NCI-H2171 (cell line): Measurements from ENCODE around the gene JUND.

Experiments
- DNase-seq: peaks from one replicate; lab custom pipeline; 2025; lab: John Stamatoyannopoulos, UW

The JUND gene

GRCh38 chr19:18290302-18291018, 9.0 kb upstream of the JUND start:
- no peak for DNase-seq

DNA sequence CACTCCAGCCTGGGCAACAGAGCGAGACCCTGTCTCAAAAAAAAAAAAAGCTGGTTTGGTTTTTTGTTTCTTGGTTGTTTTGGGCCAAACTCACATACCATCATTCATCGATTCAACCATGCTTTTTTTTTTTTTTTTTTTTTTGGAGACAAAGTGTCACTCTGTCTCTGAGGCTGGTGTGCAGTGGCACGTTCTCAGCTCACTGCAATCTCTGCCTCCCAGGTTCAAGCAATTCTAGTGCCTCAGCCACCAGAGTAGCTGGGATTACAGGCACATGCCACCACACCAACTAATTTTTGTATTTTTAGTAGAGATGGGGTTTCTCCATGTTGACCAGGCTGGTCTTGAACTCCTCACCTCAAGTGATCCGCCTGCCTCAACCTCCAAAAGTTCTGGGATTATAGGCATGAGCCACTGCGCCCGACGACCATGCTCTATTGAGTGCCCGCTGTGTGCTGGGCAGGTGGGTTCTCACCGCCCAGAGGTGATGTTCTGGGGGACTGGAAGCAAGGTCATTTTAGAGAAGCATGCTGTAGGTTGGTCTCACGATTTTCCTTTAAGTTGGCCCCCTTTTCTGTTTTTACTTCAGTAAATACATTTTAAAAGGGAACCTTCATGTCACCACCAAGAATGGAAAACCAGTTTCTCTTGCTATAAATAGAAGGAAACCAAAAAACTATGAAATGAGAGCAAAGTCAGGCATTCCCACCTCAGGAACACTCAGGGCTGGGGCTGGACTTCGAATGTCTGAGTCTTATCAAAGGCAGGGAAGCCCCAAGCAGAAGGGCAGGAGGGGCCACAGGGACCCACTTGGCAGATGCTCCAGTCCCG, 8.3 kb upstream of the JUND start:
- no peak for DNase-seq

GRCh38 chr19:18287836-18288772, 6.7 kb upstream of the JUND start:
- DNase-seq = no peak

- no peak for DNase-seq
Measured at GRCh38 chr19:18286973-18287635, 5.7 kb upstream of the JUND start.

GRCh38 chr19:18284712-18285360, 3.4 kb upstream of the JUND start:
- no peak for DNase-seq

- DNase-seq = no peak
Measured at GRCh38 chr19:18283338-18283737, 1.9 kb upstream of the JUND start.

GRCh38 chr19:18282788-18283141, 1.3 kb upstream of the JUND start:
- DNase-seq = no peak

DNA sequence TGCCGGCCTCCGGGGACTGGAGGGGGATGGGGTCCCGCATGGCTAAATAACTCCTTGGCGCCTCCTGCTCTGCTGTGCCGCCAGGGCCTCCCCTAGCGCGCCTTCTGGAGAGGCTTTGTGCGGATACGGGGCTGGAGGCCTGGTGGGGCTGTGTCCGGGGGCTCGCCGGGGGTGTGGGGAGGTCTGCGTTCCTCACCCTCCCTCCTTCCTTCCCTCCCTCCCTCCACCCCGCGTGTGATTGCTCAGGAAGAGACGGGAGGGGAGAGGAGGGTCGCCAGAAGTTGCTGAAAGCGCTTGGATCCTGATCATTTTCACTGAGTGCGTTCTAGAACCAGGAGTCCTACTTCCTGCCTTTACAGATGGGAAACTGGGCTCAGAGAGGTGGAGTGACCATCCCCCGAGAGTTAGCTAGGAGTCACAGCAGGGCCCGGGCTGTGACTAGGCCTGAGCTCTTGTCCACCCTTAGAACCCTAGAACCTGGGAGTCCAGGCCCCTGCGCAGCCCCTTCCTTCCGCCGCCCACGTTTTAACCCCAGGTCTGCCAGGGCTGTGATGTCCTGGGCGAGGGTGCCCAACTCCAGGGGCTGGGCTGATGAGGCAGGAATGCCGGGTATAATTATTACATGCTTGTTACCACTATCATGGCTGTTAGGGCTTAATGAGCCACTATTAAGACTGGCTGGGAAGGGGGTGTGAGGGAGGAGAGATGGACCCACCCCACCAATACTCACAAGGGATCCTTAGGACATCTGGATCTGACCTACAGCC, 782 bp upstream of the JUND start:
- DNase-seq = no peak

DNA sequence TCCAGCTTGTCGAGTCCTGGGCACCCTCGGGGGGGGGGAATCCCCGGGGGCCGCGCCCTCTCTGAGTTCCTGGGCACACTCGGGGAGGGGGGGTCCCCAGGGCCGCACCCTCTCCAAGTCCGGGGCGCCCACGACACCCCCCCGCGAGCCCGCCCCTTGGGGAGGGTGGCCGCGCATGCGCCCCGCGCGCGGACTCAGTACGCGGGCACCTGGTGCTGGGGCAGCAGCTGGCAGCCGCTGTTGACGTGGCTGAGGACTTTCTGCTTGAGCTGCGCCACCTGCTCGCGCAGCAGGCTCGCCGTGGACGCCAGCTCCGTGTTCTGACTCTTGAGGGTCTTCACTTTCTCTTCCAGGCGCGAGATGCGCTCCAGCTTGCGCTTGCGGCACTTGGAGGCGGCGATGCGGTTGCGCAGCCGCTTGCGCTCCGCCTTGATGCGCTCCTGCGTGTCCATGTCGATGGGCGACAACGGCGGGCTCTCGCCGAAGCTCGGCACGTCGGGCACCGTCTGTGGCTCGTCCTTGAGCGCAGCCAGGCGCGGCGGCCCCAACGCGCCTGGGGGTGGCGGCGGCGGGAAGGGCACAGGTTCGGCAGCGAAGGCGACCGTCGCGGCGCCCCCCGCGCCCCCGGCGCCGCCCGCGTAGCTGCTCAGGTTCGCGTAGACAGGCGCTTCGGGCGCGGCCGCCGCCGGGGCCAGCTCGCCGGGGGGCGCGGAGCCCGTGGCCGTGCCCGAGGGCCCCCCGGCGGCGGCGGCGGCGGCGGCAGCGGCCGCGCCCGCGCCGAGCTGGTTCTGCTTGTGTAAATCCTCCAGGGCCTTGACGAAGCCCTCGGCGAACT, 958 bp downstream of the JUND start:
- DNase-seq = peak; percentile 87

DNA sequence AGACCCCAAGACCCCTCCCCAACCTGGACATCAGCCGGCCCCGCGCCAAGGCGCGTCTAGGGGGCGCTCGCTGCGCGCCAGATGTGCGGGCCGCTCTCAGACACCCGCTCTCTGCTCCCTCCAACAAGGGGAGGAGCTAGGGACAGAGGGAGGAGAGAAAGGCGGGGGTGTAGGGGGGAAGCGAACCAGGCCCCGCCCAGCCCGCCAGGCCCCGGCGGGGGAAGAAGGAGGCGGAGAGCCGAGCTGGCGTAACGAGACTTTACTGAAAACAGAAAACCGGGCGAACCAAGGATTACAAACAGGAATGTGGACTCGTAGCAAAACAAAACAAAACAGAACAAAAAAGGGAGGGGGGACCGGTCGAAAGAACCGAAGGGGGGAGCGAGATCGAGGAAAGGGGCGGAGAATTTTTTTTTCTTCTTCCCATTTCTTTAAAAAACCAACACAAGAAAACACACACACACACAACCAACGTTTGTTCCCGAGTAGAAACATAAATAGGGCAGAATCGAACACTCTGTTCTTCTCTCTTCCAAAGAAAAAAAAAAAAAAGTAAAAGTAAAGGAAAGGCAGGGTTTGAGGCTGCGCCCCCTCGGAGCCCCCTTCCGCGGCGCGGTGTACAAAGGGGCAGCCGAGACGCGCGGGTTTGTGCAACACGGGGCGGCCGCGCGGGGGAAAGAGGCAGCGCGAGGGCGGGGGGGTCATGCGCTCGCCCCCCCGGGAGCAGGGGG, 1.7 kb downstream of the JUND start:
- peak; percentile 93 for DNase-seq

DNA sequence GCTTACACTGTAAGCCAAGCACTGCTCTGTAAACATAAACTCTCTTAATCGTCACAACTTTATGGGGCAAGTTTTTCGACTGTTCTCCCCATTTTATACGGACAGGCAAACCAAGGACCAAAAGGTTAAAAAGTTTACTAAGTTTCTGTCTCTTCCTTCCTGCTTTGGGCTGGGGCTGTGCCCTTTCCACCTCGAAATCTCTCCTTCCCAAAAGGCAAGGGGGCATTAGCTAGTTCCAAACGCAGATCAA, 2.2 kb downstream of the JUND start:
- no peak for DNase-seq

DNA sequence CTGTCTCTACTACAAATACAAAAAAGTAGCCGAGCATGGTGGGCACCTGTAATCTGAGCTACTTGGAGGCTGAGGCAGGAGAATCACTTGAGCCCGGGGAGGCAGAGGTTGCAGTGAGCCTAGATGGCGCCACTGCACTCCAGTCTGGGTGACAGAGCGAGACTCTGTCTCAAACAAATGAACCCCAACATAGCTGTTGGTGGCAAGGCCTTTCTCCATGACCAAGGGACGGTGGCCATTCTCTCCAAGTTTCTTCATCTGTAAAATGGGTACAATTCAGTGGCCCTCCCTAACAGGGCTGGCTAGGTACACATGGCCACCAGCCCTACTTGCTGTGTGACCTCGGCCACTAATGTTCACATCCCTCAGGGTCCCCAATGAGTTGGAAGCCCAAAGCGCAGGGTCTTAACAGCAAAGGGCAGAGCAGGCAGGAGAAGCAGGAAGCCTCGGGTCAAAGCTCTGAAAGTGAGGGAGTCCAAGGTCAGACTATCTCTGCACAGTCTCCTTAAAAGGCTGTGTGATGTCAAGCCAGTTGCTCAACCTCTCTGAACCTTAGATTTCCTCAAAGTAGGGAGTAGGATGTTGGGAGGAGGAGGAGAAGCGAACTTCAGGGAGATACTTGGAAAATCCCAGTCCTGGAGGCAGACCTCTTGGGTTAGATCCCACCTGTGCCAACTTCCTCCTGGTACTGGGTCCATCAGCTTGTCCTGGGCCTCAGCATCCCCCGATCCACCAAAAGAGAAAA, 2.7 kb downstream of the JUND start:
- no peak for DNase-seq

- DNase-seq = no peak
Measured at GRCh38 chr19:18274781-18275356, 6.6 kb downstream of the JUND start.

DNA sequence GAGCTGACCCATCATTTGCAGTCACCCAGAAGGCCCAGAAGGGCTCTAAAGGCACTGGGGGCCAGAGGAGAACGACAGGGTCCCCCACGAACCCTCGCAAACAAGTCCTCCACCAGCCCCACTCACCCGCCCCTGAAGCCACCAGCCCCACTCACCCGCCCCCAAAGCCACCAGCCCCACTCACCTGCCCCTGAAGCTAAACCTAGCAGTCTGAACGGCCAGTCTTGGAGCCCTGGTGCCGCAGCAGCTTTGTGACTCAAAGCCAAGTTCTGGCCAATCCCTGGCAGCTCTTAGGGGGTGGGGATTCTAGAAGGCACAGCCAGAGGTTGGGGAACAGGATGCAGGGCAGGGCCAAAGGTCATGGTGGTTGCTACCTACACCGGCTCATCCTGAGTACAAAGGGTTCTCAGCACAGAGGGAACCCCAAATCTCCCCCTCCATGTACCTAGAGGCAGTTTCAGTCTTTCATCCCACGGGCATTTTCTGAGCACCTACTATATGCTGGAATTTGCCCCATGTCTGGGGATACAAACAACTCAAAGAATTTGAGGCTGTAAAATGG, 7.1 kb downstream of the JUND start, which contains the start of gene IQCN:
Gene IQCN (minus strand): TSS at position 234 of the 562 bp plus-strand sequence. CDS start 4,974 bp downstream, outside the sequence.
- DNase-seq = no peak

- no peak for DNase-seq
Measured at GRCh38 chr19:18273561-18274218, 7.7 kb downstream of the JUND start.

GRCh38 chr19:18271433-18271841, 10.0 kb downstream of the JUND start:
- no peak for DNase-seq

- DNase-seq = no peak
Measured at GRCh38 chr19:18270326-18270725, 11.1 kb downstream of the JUND start.
